Natural killer cell (primary cell): ENCODE results near the gene RAPGEF2. TPM values are rescaled to one million over a fixed set of nuclear protein-coding genes. Genes with fewer than 3 reads are reported as not detected.

Source experiments
- ATAC-seq, 3 donors: fragments of 150-1000 bp in 2 of 3; fragments of 200-7000 bp in 1 of 3; cut with Tn5 transposase; 1 replicate in 1 of 3; 2 replicates in 2 of 3; pipeline ENCODE4 v1.10.0; 2021; ENCODE audit warnings: mild to moderate bottlenecking in 2 of 3, moderate library complexity in 2 of 3
- DNase-seq, 2 donors: peaks; one replicate each; pipeline versions ENCODE4 v3.0.0 to v3.0.0-alpha.2; 2013 to 2021; ENCODE audit warnings: mixed read lengths in 1 of 2
- H3K27ac ChIP-seq: one replicate; pipeline ENCODE4 v1.5.1; 2013; ENCODE audit warnings: mild to moderate bottlenecking, low read length
- H3K27me3 ChIP-seq: one replicate; pipeline ENCODE4 v1.6.1; 2013; ENCODE audit warnings: low read length; ENCODE audit not compliant: control insufficient read depth, insufficient read depth
- H3K36me3 ChIP-seq: one replicate; pipeline ENCODE4 v1.6.1; 2013; ENCODE audit warnings: low read length; ENCODE audit not compliant: control insufficient read depth, insufficient read depth
- H3K4me1 ChIP-seq: one replicate; pipeline ENCODE4 v1.6.1; 2013; ENCODE audit warnings: low read length; ENCODE audit not compliant: control insufficient read depth, insufficient read depth
- H3K4me3 ChIP-seq: one replicate; pipeline ENCODE4 v1.5.1; 2013; ENCODE audit warnings: low read length
- H3K9me3 ChIP-seq: one replicate; pipeline ENCODE4 v1.6.1; 2013; ENCODE audit warnings: low read length; ENCODE audit not compliant: control insufficient read depth, insufficient read depth
- H3K27ac Mint-ChIP-seq, 2 donors: one replicate each; pipeline ENCODE4 v1.8.0; 2022; ENCODE audit warnings: mild to moderate bottlenecking in 2 of 2, mixed read lengths in 2 of 2, moderate library complexity in 1 of 2
- H3K27me3 Mint-ChIP-seq, 2 donors: one replicate each; pipeline ENCODE4 v1.8.0; 2022; ENCODE audit warnings: low read depth in 2 of 2, mixed read lengths in 2 of 2
- H3K36me3 Mint-ChIP-seq: one replicate; pipeline ENCODE4 v1.8.0; 2022; ENCODE audit warnings: mixed read lengths
- H3K4me1 Mint-ChIP-seq, 2 donors: one replicate each; pipeline ENCODE4 v1.8.0; 2022; ENCODE audit warnings: mixed read lengths in 2 of 2
- H3K4me3 Mint-ChIP-seq: one replicate; pipeline ENCODE4 v1.8.0; 2022; ENCODE audit warnings: mild to moderate bottlenecking, moderate library complexity, mixed read lengths
- H3K9me3 Mint-ChIP-seq, 2 donors: one replicate each; pipeline ENCODE4 v1.8.0; 2022; ENCODE audit warnings: mixed read lengths in 2 of 2
- WGBS: methylation state at CpG from one replicate; pipeline ENCODE4 v1.1.7; 2013; ENCODE audit warnings: missing lambda C conversion rate; ENCODE audit not compliant: insufficient coverage; 5-methylcytosine and 5-hydroxymethylcytosine counted together
- intact Hi-C: fragments of 100-400 bp; cut with micrococcal nuclease; formaldehyde crosslinking; loops from one replicate; pipeline ENCODE4 v1.14.2; 2022
- total RNA-seq, 4 donors: library from RNA; stranded (reverse); fragments of 120-200 nt in 1 of 4; gene quantifications; one replicate each; pipeline versions ENCODE4 v1.2.3 to v1.2.4, GENCODE V29; 2013 to 2022
- TF ChIP-seq, protein P1 (sequence below): fragments of 200-600 bp; IDR thresholded peaks from one replicate; pipeline ENCODE4 v1.8.0; 2022; ENCODE audit warnings: antibody characterized with exemption

Gene RAPGEF2
- total RNA-seq, 3 donors from 2014 or later (not counting 1 experiment from before 2014, with no cell fraction given), result 21.9 to 55.6 (median 27.6) TPM

DNA sequence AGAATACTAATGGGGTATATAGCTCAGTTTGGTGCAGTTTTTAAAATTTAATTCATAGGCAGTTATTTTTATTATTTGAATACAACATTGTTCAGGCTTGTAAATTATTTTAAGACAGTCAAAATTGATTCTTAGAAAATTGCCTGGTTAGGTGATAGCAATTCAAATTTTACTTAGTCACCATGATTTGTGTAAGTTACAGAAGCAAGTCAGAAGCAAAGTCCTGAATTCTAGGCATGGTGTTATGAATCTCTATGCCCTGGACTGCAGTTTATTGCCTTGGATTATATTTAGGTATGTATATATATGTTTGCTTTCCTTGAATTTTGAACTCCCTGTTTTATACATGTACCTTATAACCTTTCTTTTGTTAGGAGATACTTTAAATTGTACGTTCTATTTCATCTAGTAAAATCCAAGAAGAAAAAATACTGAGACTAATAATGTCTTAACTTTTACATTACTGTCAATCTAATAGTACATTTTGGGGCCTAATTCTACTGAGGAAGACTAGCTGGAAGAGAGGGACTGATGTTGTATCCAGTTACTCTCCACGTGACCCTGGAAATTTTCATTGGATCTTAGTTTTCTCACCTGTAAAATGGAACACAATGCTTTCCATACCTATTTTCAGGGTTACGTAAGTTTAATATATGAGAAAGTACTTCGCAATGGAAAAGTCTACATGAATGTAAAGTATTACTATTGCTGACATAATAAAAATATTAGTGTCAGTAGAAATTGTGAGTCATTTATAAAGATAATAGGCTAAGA, 25.1 kb downstream of the RAPGEF2 start:
- no peak overlapping the region for H3K4me3 ChIP-seq
- WGBS, result 89% methylated on average over 1 of the region's 4 CpGs
- no peak overlapping the region for H3K27ac ChIP-seq
- TF ChIP-seq, protein P1, sequence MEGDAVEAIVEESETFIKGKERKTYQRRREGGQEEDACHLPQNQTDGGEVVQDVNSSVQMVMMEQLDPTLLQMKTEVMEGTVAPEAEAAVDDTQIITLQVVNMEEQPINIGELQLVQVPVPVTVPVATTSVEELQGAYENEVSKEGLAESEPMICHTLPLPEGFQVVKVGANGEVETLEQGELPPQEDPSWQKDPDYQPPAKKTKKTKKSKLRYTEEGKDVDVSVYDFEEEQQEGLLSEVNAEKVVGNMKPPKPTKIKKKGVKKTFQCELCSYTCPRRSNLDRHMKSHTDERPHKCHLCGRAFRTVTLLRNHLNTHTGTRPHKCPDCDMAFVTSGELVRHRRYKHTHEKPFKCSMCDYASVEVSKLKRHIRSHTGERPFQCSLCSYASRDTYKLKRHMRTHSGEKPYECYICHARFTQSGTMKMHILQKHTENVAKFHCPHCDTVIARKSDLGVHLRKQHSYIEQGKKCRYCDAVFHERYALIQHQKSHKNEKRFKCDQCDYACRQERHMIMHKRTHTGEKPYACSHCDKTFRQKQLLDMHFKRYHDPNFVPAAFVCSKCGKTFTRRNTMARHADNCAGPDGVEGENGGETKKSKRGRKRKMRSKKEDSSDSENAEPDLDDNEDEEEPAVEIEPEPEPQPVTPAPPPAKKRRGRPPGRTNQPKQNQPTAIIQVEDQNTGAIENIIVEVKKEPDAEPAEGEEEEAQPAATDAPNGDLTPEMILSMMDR, result no peak
- Mint-ChIP-seq H3K27ac (no peak overlapping the region), H3K4me1 (peaks cover 22 to 24% of the 10 kb centered on the region in 2 donors), H3K27me3 (peaks cover 5 to 8% of the 10 kb centered on the region in 2 donors), H3K4me3 (no peak overlapping the region), H3K9me3 (no peaks in the 10 kb centered on the region), H3K36me3 (no peaks in the 10 kb centered on the region)
- H3K4me1 ChIP-seq, result peaks cover 5% of the 10 kb centered on the region
- intact Hi-C loops, result no loop called here
- H3K27me3 ChIP-seq, result no peaks in the 10 kb centered on the region
- ATAC-seq (no peak), DNase-seq (no peak)
- no peaks in the 10 kb centered on the region for H3K9me3 ChIP-seq
- H3K36me3 ChIP-seq, result no peaks in the 10 kb centered on the region

DNA sequence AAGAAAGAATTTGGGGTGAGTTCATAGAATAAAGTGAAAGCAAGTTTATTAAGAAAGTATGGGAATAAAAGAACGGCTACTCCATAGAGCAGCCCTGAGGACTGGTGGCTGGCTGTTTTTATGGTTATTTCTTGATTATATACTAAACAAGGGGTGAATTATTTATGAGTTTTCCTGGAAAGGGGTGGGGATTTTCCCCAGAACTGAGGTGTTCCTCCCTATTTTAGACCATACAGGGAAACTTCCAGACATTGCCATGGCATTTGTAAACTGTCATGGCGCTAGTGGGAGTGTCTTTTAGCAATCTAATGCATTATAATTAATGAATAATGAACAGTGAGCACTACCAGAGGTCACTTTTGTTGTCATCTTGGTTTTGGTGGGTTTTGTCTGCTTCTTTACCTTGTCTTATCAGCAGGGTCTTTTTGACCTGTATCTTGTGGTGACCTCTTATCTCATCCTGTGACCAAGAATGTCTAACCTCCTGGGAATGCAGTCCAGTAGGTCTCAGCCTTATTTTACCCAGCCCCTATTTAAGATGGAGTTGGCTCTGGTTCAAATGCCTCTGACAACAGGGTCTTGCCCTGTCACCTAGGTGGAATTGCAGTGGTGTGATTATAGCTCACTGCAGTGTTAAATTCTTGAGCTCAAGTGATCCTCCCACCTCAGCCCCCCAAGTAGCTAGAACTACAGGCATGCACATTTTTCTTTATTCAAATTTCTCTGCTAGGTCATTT, 27.1 kb downstream of the RAPGEF2 start:
- H3K36me3 ChIP-seq, result no peaks in the 10 kb centered on the region
- Mint-ChIP-seq H3K27ac (no peak overlapping the region), H3K27me3 (peaks cover 5 to 8% of the 10 kb centered on the region in 2 donors), H3K4me1 (peaks cover 26 to 29% of the 10 kb centered on the region in 2 donors), H3K9me3 (no peaks in the 10 kb centered on the region), H3K36me3 (no peaks in the 10 kb centered on the region), H3K4me3 (no peak overlapping the region)
- no peak overlapping the region for H3K4me3 ChIP-seq
- H3K9me3 ChIP-seq, result no peaks in the 10 kb centered on the region
- ATAC-seq (no peak), DNase-seq (no peak)
- intact Hi-C loops, result no loop called here
- H3K27ac ChIP-seq, result no peak overlapping the region
- TF ChIP-seq, protein P1, result no peak
- peaks cover 5% of the 10 kb centered on the region for H3K4me1 ChIP-seq
- no peaks in the 10 kb centered on the region for H3K27me3 ChIP-seq
- 92% methylated on average over 1 of the region's 2 CpGs for whole genome bisulfite sequencing

DNA sequence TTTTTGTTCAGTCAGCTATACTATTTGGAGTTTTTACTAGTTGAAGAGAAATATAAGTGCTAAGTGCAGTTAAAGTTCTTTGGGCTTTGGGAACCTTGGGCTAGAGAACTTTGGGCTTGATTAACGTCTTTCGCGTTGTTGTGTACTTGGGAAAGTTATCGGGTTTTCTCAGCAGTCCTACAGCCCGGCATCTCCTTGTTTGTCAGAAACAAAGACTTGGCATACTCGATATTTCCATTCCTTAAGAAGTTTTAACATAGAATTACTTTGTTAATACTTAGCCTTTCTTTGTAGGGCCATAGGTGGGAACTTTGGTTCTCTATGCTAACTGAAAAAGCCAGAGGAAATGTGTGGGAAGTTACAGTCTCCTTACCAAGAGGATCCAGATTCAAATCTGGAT, 28.7 kb downstream of the RAPGEF2 start:
- Histone ChIP-seq H3K9me3 (no peaks in the 10 kb centered on the region), H3K36me3 (no peaks in the 10 kb centered on the region), H3K27ac (no peak overlapping the region), H3K4me1 (no peaks in the 10 kb centered on the region), H3K4me3 (no peak overlapping the region), H3K27me3 (no peaks in the 10 kb centered on the region)
- TF ChIP-seq, protein P1, result no peak
- 95% methylated on average over 5 of the region's 6 CpGs for WGBS
- Mint-ChIP-seq H3K4me1 (peaks cover 16 to 19% of the 10 kb centered on the region in 2 donors), H3K27me3 (peaks cover 2 to 3% of the 10 kb centered on the region in 2 donors), H3K4me3 (no peak overlapping the region), H3K36me3 (no peaks in the 10 kb centered on the region), H3K9me3 (no peaks in the 10 kb centered on the region), H3K27ac (no peak overlapping the region)
- ATAC-seq, result no peak
- DNase-seq, result no peak
- intact Hi-C loops, result no loop called here
